Smooth muscle cell (in vitro differentiated cells): ENCODE measurements around the gene EDN1. TPM values are rescaled to one million over a fixed set of nuclear protein-coding genes. Genes with fewer than 3 reads are reported as not detected.

Source experiments
- DNase-seq: peaks from one replicate; lab custom pipeline; 2025; ENCODE audit not compliant: unreplicated experiment; lab: John Stamatoyannopoulos, UW
- H2AFZ ChIP-seq: fragments of 200-600 bp; sonication (generic); 2 replicates; pipeline ENCODE4 v1.6.0; 2016; ENCODE audit warnings: antibody characterized with exemption, low read depth, mild to moderate bottlenecking
- H3F3A ChIP-seq: fragments of 200-600 bp; sonication (generic); 2 replicates; pipeline ENCODE4 v1.6.0; 2017; ENCODE audit warnings: antibody characterized with exemption, low read depth
- H3K27ac ChIP-seq: fragments of 200-600 bp; sonication (generic); 2 replicates; pipeline ENCODE4 v1.5.1; 2016; ENCODE audit warnings: low read depth, mild to moderate bottlenecking
- H3K27me3 ChIP-seq: fragments of 200-600 bp; sonication (generic); 2 replicates; pipeline ENCODE4 v1.6.1; 2016; ENCODE audit warnings: low read depth, mild to moderate bottlenecking
- H3K36me3 ChIP-seq: fragments of 200-600 bp; sonication (generic); 2 replicates; pipeline ENCODE4 v1.5.1; 2016; ENCODE audit warnings: low read depth
- H3K4me1 ChIP-seq: fragments of 200-600 bp; sonication (generic); 2 replicates; pipeline ENCODE4 v1.5.1; 2016; ENCODE audit warnings: low read depth
- H3K4me2 ChIP-seq: fragments of 200-600 bp; sonication (generic); 2 replicates; pipeline ENCODE4 v1.6.0; 2016; ENCODE audit warnings: mild to moderate bottlenecking
- H3K4me3 ChIP-seq: fragments of 200-600 bp; sonication (generic); 2 replicates; pipeline ENCODE4 v1.5.1; 2016; ENCODE audit warnings: mild to moderate bottlenecking
- H3K79me2 ChIP-seq: fragments of 200-600 bp; sonication (generic); 2 replicates; pipeline ENCODE4 v1.6.0; 2016; ENCODE audit warnings: low read depth, mild to moderate bottlenecking
- H3K9ac ChIP-seq: fragments of 200-600 bp; sonication (generic); 2 replicates; pipeline ENCODE4 v1.6.0; 2016; ENCODE audit warnings: low read depth
- H3K9me3 ChIP-seq: fragments of 200-600 bp; sonication (generic); replicated peaks from 2 replicates; pipeline ENCODE4 v1.5.1; 2016; ENCODE audit warnings: low read depth
- H4K20me1 ChIP-seq: fragments of 200-600 bp; sonication (generic); 2 replicates; pipeline ENCODE4 v1.6.0; 2016; ENCODE audit warnings: low read depth
- WGBS: methylation state at CpG from one replicate; pipeline ENCODE4 v1.1.7; 2016; ENCODE audit warnings: low lambda C conversion rate; 5-methylcytosine and 5-hydroxymethylcytosine counted together
- polyA plus RNA-seq: library from polyadenylated mRNA; unstranded; fragments of >200 nt; fragmentation: Nextera tagmentation; extraction: Ambion mirVana; gene quantifications from 2 replicates; pipeline ENCODE4 v1.2.1, GENCODE V29; 2016
- total RNA-seq: library from RNA; depleted of rRNA; stranded (reverse); fragments of >200 nt; gene quantifications from 2 replicates; pipeline ENCODE4 v1.2.3, GENCODE V29; 2014
- TF ChIP-seq, protein P1 (sequence below): fragments of 200-600 bp; sonication (generic); IDR thresholded peaks from 2 replicates; pipeline ENCODE4 v1.5.1; 2017; ENCODE audit warnings: borderline replicate concordance, mild to moderate bottlenecking, antibody characterized with exemption; ENCODE audit not compliant: insufficient read depth, poor library complexity, severe bottlenecking

EDN1 gene
- total and polyA plus RNA-seq, 2 experiments from 2014 or later: 8.2 to 20.0 TPM

GRCh38 chr6:12262236-12263061, 27.7 kb upstream of the EDN1 start:
- Histone ChIP-seq H3K4me3 (no peak overlapping the region), H3F3A (no peaks in the 10 kb centered on the region), H2AFZ (no peak overlapping the region), H3K9ac (no peak overlapping the region), H4K20me1 (no peaks in the 10 kb centered on the region), H3K9me3 (no peaks in the 10 kb centered on the region), H3K79me2 (no peaks in the 10 kb centered on the region), H3K4me2 (no peak overlapping the region), H3K36me3 (no peaks in the 10 kb centered on the region), H3K4me1 (no peaks in the 10 kb centered on the region), H3K27ac (no peak overlapping the region), H3K27me3 (peaks cover 6% of the 10 kb centered on the region)
- WGBS: 90% methylated on average over 13 of the region's 13 CpGs
- TF ChIP-seq, protein P1, sequence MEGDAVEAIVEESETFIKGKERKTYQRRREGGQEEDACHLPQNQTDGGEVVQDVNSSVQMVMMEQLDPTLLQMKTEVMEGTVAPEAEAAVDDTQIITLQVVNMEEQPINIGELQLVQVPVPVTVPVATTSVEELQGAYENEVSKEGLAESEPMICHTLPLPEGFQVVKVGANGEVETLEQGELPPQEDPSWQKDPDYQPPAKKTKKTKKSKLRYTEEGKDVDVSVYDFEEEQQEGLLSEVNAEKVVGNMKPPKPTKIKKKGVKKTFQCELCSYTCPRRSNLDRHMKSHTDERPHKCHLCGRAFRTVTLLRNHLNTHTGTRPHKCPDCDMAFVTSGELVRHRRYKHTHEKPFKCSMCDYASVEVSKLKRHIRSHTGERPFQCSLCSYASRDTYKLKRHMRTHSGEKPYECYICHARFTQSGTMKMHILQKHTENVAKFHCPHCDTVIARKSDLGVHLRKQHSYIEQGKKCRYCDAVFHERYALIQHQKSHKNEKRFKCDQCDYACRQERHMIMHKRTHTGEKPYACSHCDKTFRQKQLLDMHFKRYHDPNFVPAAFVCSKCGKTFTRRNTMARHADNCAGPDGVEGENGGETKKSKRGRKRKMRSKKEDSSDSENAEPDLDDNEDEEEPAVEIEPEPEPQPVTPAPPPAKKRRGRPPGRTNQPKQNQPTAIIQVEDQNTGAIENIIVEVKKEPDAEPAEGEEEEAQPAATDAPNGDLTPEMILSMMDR: no peak
- no peak for DNase-seq

DNA sequence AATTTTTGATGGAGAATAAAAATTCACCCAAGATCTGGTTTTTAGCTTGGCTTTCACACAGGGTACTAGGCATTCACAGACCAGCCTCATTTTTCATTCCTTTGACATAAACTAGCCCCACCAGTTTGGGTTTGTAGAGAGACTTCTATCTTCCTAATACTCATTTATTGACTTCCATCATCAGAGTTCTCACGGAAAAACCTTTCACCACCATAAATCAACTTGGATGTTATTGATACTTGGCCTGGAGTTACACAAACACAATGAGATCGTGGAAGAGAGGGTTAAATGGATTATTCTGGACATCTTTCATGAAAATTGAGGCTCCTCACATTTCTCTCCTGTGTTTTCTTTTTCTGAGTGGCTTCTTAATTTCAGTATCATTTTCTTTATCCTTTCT, 26.8 kb upstream of the EDN1 start:
- Histone ChIP-seq H3K79me2 (no peaks in the 10 kb centered on the region), H3K4me2 (no peak overlapping the region), H3K9ac (no peak overlapping the region), H2AFZ (no peak overlapping the region), H3K9me3 (no peaks in the 10 kb centered on the region), H3K27me3 (peaks cover 6% of the 10 kb centered on the region), H4K20me1 (no peaks in the 10 kb centered on the region), H3K36me3 (no peaks in the 10 kb centered on the region), H3F3A (no peaks in the 10 kb centered on the region), H3K4me1 (no peaks in the 10 kb centered on the region), H3K4me3 (no peak overlapping the region), H3K27ac (no peak overlapping the region)
- 72% methylated on average over 2 of the region's 2 CpGs for WGBS
- DNase-seq: no peak
- TF ChIP-seq, protein P1: no peak

DNA sequence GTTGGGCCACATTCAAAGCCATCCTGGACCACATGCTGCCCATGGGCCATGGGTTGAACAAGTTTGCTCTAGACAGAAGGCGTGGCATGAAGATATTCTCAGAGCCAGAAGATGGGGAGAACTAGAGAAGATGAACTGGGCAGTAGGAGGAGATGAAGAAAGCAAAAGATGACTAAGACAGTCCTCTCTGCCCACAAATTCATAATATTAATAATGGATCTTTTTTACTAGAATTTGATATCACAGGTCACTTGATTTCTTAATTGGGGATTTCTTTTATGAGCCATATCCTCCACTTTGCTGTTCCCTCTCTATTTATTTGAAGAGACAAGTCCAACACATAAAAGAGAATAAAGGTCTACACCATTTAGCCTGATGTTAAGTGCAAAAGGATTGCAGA, 25.5 kb upstream of the EDN1 start:
- H3K27ac ChIP-seq: no peak overlapping the region
- no peaks in the 10 kb centered on the region for H3K4me1 ChIP-seq
- H3K9ac ChIP-seq: no peak overlapping the region
- H3K36me3 ChIP-seq: no peaks in the 10 kb centered on the region
- H3K4me3 ChIP-seq: no peak overlapping the region
- no peak for DNase-seq
- WGBS: 95% methylated on average over 1 of the region's 1 CpG
- no peaks in the 10 kb centered on the region for H3K79me2 ChIP-seq
- H3F3A ChIP-seq: no peaks in the 10 kb centered on the region
- no peak overlapping the region for H3K4me2 ChIP-seq
- H3K9me3 ChIP-seq: no peaks in the 10 kb centered on the region
- H4K20me1 ChIP-seq: no peaks in the 10 kb centered on the region
- TF ChIP-seq, protein P1: no peak
- H3K27me3 ChIP-seq: peaks cover 4% of the 10 kb centered on the region
- H2AFZ ChIP-seq: no peak overlapping the region

- H3K9me3 ChIP-seq: no peaks in the 10 kb centered on the region
- H3F3A ChIP-seq: no peaks in the 10 kb centered on the region
- WGBS: 93% methylated on average over 1 of the region's 1 CpG
- peak overlapping the region; percentile 25 for H3K9ac ChIP-seq
- H3K4me3 ChIP-seq: no peak overlapping the region
- H3K4me2 ChIP-seq: peak overlapping the region; percentile 63
- no peaks in the 10 kb centered on the region for H4K20me1 ChIP-seq
- TF ChIP-seq, protein P1: no peak
- peak overlapping the region; percentile 90 for H3K27ac ChIP-seq
- H3K79me2 ChIP-seq: no peaks in the 10 kb centered on the region
- no peaks in the 10 kb centered on the region for H3K36me3 ChIP-seq
- H3K27me3 ChIP-seq: no peaks in the 10 kb centered on the region
- no peak overlapping the region for H2AFZ ChIP-seq
- H3K4me1 ChIP-seq: no peaks in the 10 kb centered on the region
- DNase-seq: no peak
Measured at GRCh38 chr6:12265296-12265695, 24.9 kb upstream of the EDN1 start.
